ENCODE results near the gene NIBAN1.

- TF ChIP-seq POU6F1 (CRISPR knock-in tag; IDR thresholded peaks at IDR 0.05; ENCODE audit: borderline replicate concordance, low read depth) (no peak), GLIS3 (CRISPR knock-in tag; IDR thresholded peaks at IDR 0.05) (no peak), PATZ1 (CRISPR knock-in tag; IDR thresholded peaks at IDR 0.05; ENCODE audit: borderline replicate concordance) (no peak), CSRNP3 (CRISPR knock-in tag; IDR thresholded peaks at IDR 0.05) (no peak)
These were observed 15.6 kb downstream of the NIBAN1 start for GRCh38 chr1:184958554-184959353.

All from SK-N-SH treated with all-trans-retinoic acid at 6 μM for 48 hours (cell line).